SK-N-DZ (cell line): ENCODE results near the gene NUP153.

Experiments
- DNase-seq: peaks from one replicate; pipeline ENCODE4 v3.0.0-alpha.2; 2015; ENCODE audit warnings: low spot score

NUP153 gene

DNA sequence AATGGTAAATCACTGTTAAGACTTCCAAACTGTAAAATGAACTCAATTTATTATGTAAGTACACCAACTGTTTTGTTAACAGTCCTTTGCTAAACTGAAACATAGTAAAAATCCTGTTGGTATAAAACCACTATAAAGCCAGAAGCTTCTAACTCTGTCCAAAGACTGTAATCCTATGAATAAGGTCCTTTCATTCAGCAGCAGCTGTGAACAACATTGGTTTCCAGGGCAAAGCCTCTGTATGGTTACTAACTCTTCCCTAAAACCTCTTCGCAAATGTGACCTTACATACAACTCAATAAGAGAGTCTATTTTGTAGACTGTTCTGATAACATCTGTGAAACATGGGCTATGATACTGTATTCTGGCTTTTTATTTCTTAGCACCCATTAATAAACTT, 40.1 kb downstream of the NUP153 start:
- no peak for DNase-seq

DNA sequence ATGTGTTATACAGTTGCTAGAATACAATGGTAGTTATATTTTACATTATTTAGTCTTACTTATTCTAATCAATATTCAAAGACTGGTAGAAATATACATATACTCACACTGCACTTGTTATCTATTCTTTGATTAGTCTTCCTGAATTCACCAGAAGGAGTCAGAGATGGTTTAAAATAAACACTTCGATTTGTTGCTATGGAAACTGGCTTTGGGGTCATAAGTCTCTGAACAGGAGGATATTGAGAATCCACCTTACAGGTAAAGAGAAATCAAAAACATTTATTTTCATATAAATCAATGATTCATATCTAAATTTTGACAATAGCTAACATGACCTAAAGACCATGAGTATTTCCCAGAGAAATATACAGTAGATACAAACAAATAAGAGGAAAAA, 41.6 kb downstream of the NUP153 start:
- no peak for DNase-seq

- no peak for DNase-seq
Measured at GRCh38 chr6:17663226-17663625, 43.5 kb downstream of the NUP153 start.

- DNase-seq: no peak
Measured at GRCh38 chr6:17662585-17662984, 44.1 kb downstream of the NUP153 start.

GRCh38 chr6:17656644-17657043, 50.1 kb downstream of the NUP153 start:
- no peak for DNase-seq

DNA sequence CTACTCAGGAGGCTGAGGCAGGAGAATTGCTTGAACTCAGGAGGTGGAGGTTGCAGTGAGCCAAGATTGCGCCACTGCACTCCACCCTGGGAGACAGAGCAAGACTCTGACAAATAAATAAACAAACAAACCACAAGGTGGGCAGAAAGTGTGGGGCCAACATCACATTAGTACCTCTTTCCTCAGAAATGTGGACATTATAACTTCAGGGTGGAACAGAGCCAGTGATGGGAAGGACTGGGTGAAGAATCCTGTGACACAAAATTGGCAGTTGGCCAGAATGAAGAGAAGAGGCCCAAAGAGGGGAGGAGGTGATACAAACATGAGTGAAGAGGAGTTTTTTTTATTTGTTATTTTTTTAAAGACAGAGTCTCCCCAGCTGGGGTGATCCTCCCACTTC, 50.6 kb downstream of the NUP153 start:
- no peak for DNase-seq

GRCh38 chr6:17653198-17653882, 53.4 kb downstream of the NUP153 start:
- no peak for DNase-seq

- no peak for DNase-seq
Measured at GRCh38 chr6:17650656-17651309, 55.9 kb downstream of the NUP153 start.

GRCh38 chr6:17648745-17649144, 58.0 kb downstream of the NUP153 start:
- no peak for DNase-seq

DNA sequence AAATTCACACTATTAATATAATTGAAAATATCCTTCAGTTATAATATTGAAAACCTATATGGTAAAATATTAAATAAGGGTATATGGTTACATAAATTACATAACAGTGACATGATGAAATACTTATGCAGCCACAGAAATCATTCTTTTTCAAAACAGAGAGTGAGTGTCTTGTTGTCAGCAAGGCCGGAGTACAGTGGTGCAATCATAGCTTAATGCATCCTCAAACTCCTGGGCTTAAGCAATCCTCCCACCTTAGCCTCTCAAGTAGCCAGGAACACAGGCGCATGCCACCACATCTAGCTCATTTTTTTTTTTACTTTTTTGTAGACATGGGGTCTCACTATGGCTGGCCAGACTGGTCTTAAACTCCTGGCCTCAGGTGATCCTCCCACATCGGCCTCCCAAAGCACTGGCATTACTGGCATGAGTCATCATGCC, 66.2 kb downstream of the NUP153 start:
- DNase-seq: no peak

DNA sequence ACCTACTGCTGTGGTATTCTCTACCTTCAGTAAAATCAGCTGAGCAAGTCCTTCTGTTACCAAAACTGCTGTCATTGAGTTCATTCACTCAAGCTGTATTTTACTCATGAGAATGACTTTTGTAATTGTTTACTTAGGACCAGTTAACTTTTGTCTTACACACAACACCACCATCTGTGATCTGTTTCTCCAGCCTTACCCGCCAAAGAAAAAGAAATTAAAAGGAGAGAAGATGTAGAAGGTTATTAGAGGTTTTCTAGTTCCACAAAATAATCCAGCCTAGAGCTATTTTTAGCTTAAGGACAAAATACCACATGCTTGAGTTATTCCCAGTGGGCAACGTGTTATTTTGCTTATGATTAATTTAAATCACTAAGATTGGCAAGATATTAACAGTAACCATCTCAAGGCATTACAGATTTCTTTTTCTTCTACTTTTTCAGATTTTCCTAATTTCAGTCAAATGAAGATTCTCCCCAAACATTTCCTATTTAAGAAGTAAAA, 68.5 kb downstream of the NUP153 start:
- DNase-seq: no peak

DNA sequence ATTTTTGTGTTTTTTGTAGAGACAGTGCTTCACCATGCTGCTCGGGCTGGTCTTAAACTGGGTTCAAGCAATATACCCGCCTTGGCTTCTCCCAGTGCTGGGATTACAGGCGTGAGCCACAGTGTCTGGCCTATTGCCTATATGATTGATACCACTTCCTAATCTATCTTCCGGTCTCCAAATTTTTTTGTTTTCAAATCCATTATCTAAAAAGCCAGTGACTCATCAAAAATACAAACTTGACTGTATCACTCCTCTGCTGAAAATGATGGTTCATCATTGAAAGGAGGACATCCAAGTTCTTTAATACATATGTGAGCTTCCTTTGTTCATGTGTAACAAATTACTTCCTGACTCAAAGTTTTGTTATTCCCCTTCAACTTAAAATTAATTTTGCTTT, 71.2 kb downstream of the NUP153 start:
- no peak for DNase-seq

GRCh38 chr6:17633465-17634188, 73.1 kb downstream of the NUP153 start:
- DNase-seq: no peak

DNA sequence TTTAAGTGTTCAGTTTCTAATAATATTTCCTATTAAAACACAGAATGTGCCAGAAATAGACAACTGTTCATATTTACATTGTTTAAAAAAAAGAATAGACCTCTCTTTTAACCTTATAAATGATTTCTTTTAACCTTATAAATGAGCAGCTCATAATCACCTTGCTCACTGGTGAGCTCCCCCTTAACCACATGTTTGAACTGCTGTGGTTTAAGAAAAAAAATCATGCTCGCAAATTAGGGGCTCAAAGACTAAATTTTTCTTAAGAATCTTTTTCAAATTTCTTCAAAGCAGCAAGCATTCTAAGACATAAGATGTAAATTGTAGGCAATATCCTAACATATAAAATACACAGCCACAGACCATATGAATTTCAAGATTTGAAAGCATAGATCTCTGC, 73.8 kb downstream of the NUP153 start:
- DNase-seq: no peak

- no peak for DNase-seq
Measured at GRCh38 chr6:17630511-17631073, 76.1 kb downstream of the NUP153 start.

DNA sequence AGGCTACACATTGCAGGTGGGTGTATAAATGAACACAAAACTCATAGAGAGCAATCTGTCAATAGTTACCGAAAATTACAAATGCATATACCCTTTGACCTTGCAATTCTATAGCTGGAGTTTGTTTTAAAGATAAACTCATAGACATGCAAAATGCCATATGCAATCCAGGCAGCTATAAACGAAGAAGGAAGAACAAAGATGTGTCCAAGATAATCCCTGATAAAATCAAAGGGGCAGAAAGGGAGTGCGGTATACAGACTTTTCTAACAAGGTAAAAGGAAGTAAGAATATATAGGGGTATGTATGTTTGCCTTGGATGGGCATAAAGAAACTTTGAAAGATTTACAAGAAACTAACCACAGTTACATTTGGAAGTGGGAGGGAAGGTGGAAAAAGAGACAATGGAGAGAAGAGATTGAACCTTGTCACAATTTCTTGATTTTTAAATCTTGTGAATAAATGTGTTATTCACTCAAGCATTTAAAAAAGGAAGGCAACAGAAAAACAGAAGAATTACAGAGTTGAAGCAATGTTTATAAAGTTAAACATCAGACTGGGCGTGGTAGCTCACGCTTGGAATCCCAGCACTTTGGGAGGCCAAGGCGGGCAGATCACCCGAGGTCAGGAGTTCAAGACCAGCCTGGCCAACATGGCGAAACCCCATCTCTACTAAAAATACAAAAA, 76.8 kb downstream of the NUP153 start:
- DNase-seq: no peak

- DNase-seq: no peak
Measured at GRCh38 chr6:17628873-17629272, 77.9 kb downstream of the NUP153 start.

GRCh38 chr6:17624396-17624795, 82.3 kb downstream of the NUP153 start:
- no peak for DNase-seq

GRCh38 chr6:17622144-17622543, 84.6 kb downstream of the NUP153 start:
- DNase-seq: no peak

DNA sequence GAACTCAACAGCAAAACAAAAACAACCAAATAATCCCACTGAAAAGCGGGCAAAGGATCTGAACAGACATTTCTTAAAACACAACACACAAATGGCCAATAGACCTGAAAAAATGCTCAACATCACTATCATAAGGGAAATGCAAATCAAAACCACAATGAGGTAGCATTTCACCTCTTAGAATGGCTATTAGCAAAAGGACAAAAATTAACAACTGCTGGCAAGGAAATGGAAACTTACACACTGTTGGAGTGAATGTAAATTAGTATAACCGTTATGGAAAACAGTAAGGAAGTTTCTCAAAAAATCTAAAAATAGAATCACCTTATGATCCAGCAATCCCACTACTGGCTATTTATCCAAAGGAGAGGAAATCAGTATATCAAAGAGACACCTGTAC, 85.7 kb downstream of the NUP153 start:
- no peak for DNase-seq

DNA sequence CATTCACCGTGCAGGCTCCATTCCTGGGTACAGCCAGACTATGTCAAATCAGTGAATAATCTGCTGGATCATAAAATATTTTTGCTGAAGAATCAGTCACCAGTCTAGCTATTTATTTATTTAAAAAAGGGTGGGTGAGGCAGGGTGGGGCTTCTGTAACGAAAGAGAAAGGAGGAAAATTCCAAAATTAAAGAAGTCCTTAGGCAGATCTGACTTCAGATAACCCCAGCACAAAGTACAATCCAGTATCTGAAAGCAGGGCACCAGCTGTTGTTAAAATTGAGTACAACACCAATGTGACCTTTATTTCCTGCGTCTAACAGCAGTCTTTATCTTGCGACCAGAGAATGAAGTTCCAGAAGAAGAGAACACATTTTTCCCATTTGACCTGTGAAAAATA, 90.9 kb downstream of the NUP153 start:
- DNase-seq: no peak

DNA sequence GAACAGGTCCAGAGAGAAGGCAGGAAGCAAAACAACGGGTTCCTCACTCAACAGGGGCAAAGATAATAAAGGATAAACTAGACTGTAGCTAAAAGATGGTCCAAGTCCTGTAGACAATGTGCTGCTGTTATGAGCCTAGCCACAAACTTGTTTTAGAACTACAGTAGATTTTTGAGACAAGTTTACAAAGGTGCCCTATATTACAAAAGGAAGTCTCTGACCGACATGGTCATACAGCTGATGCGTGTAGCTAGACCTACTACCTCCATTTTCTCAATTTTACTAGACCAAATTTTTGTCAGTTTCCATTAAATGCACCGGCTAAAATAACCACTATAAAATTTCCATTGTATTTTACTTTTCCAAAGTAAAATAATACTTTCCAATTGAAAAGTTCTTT, 94.7 kb downstream of the NUP153 start:
- no peak for DNase-seq
